ENCODE results near the gene AHNAK.

AHNAK gene

DNA sequence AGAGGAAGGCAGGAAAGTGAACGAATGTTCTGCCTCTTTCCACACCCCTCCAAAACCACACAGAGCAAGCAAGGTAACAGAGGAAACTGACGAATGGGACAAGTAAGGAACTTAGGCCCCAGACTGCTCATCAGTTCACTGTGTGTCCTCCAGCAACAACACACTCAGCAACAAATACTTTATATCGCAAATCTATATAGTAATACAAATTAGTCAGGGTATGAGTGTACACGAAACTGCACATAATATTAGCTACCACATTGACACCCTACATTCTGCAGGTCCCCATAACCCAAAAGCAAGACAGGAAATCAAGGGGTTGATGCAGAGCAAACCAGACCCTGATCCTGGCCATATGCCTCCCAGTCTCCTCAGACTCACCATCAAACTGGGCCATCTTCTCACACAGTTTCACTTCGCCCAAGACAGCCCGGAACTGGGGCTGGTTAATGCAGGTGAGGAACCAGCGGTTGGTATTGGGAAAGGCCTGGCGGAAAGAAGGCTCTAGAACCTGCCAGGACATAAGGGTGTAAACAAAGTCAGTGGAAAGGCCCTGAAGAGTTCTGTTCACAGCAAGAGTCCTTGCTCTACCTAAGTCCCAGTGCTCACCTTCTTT, 20.5 kb upstream of the AHNAK start:
- no peak for TF ChIP-seq POLR2AphosphoS5 (IDR thresholded peaks at IDR 0.05; ENCODE audit: low read depth, low read length)
- TF ChIP-seq SIN3A (IDR thresholded peaks at IDR 0.05; ENCODE audit: borderline replicate concordance, insufficient read depth, low read length) = no peak
- TF ChIP-seq FOXP2 (optimal IDR thresholded peaks at IDR 0.05; ENCODE audit: borderline replicate concordance, extremely low read depth, extremely low read length, insufficient read depth) = no peak
- TF ChIP-seq TAF1 (IDR thresholded peaks at IDR 0.05; ENCODE audit: borderline replicate concordance, insufficient read depth, low read length) = no peak
- TF ChIP-seq, protein P1, sequence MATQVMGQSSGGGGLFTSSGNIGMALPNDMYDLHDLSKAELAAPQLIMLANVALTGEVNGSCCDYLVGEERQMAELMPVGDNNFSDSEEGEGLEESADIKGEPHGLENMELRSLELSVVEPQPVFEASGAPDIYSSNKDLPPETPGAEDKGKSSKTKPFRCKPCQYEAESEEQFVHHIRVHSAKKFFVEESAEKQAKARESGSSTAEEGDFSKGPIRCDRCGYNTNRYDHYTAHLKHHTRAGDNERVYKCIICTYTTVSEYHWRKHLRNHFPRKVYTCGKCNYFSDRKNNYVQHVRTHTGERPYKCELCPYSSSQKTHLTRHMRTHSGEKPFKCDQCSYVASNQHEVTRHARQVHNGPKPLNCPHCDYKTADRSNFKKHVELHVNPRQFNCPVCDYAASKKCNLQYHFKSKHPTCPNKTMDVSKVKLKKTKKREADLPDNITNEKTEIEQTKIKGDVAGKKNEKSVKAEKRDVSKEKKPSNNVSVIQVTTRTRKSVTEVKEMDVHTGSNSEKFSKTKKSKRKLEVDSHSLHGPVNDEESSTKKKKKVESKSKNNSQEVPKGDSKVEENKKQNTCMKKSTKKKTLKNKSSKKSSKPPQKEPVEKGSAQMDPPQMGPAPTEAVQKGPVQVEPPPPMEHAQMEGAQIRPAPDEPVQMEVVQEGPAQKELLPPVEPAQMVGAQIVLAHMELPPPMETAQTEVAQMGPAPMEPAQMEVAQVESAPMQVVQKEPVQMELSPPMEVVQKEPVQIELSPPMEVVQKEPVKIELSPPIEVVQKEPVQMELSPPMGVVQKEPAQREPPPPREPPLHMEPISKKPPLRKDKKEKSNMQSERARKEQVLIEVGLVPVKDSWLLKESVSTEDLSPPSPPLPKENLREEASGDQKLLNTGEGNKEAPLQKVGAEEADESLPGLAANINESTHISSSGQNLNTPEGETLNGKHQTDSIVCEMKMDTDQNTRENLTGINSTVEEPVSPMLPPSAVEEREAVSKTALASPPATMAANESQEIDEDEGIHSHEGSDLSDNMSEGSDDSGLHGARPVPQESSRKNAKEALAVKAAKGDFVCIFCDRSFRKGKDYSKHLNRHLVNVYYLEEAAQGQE (IDR thresholded peaks at IDR 0.05; ENCODE audit: insufficient read depth in 1 of 2, low read depth in 2 of 2, low read length in 2 of 2) = no peak

GRCh38 chr11:62566247-62566646, 19.6 kb upstream of the AHNAK start:
- 0 out of 2 replicates have a peak, but pooled peaks have one; percentile 9 for TF ChIP-seq POLR2AphosphoS5 (IDR thresholded peaks at IDR 0.05; ENCODE audit: low read depth, low read length)
- TF ChIP-seq, protein P1 (IDR thresholded peaks at IDR 0.05; ENCODE audit: insufficient read depth in 1 of 2, low read depth in 2 of 2, low read length in 2 of 2) = no peak

DNA sequence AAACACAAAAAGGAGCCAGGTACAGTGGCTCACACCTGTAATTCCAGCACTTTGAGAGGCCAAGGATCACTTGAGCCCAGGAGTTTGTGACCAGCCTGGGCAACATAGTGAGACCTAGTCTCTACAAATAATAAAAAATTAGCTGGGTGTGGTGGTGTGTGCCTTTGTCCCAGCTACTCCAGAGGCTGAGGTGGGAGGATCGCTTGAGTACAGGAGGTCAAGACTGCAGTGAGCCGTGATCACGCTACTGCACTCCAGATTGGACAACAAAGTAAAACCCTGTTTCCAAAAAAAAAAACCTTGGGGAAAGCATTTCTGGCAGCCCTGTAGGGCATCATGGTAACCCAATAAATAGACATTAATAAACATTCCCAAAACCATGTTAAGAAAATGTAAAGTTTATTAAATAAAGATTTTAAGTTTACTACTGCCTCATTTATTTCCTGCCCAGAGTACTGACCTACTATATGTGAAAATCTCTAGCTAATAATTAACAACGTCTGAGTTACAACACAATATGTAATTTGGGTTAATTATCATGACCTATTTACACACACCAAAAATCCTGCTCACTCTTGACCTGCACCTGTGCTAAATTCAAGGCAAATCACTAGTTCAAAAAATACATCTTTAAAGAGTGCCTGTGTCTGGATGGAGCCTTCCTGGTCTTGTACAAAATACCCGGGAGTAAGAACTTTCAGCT, 18.6 kb upstream of the AHNAK start:
- TF ChIP-seq FOXP2 (optimal IDR thresholded peaks at IDR 0.05; ENCODE audit: borderline replicate concordance, extremely low read depth, extremely low read length, insufficient read depth) (no peak), SIN3A (IDR thresholded peaks at IDR 0.05; ENCODE audit: borderline replicate concordance, insufficient read depth, low read length) (no peak)

DNA sequence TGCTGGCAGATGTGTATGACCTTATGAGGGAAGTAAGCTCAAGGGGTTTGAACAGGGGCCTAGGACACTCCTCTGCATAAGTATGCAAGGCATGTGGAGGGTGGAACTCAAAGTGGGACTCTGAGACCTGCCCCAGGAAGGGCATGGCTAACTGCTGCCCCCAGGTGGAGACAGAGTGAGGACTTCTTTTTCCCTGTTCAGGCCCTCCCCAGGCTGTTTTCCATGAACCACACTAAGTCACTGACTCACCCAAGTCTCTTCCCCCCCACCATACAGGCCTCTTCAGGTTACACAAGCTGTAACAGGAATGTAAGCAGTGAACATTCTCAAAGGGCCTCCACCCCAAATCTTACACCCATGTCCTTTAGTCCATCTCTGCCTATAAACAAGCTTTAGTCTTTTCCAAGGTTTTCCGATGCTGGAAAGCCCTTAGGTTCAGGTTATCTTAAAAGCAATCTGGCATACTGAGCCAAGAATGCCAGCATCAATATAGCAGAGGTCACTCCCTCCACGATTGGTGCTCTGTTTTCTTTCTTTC, 14.0 kb upstream of the AHNAK start:
- TF ChIP-seq SIN3A (IDR thresholded peaks at IDR 0.05; ENCODE audit: borderline replicate concordance, insufficient read depth, low read length) (no peak), FOXP2 (optimal IDR thresholded peaks at IDR 0.05; ENCODE audit: borderline replicate concordance, extremely low read depth, extremely low read length, insufficient read depth) (no peak), POLR2AphosphoS5 (IDR thresholded peaks at IDR 0.05; ENCODE audit: low read depth, low read length) (no peak; the same call in 1 of the 2 replicates), TAF1 (IDR thresholded peaks at IDR 0.05; ENCODE audit: borderline replicate concordance, insufficient read depth, low read length) (no peak)
- TF ChIP-seq, protein P1 (IDR thresholded peaks at IDR 0.05; ENCODE audit: insufficient read depth in 1 of 2, low read depth in 2 of 2, low read length in 2 of 2) = no peak

GRCh38 chr11:62559204-62559603, 12.6 kb upstream of the AHNAK start:
- TF ChIP-seq POLR2AphosphoS5 (IDR thresholded peaks at IDR 0.05; ENCODE audit: low read depth, low read length) (0 out of 2 replicates have a peak, but pooled peaks have one; percentile 46), SIN3A (IDR thresholded peaks at IDR 0.05; ENCODE audit: borderline replicate concordance, insufficient read depth, low read length) (no peak)

DNA sequence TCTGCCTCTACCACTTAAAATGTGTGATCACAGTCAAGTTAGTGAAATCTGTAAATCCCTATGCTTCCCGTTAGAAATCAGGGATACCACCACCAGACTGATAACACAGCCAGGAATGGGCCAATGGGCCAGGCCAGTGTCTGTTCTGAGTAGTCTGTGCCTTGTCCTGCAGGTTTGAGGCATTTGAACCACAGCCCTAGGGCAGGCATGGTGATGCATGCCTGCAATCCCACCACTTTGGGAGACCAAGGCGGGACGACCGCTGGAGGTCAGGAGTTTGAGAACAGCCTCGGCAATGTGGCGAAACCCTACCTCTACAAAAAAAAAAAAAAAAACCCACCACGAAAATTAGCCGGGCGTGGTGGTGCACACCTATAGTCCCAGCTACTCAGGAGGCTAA, 12.1 kb upstream of the AHNAK start:
- TF ChIP-seq SIN3A (IDR thresholded peaks at IDR 0.05; ENCODE audit: borderline replicate concordance, insufficient read depth, low read length) (no peak), FOXP2 (optimal IDR thresholded peaks at IDR 0.05; ENCODE audit: borderline replicate concordance, extremely low read depth, extremely low read length, insufficient read depth) (no peak), TAF1 (IDR thresholded peaks at IDR 0.05; ENCODE audit: borderline replicate concordance, insufficient read depth, low read length) (no peak), POLR2AphosphoS5 (IDR thresholded peaks at IDR 0.05; ENCODE audit: low read depth, low read length) (no peak)
- TF ChIP-seq, protein P1 (IDR thresholded peaks at IDR 0.05; ENCODE audit: insufficient read depth in 1 of 2, low read depth in 2 of 2, low read length in 2 of 2) = no peak
